ENCODE measurements around the gene KCNH1. TPM values are rescaled to one million over a fixed set of nuclear protein-coding genes. Genes with fewer than 3 reads are reported as not detected.

The KCNH1 gene
- total RNA-seq, 1 donor from 2014 or later = not detected

- ATAC-seq = no peak
- DNase-seq = no peak
- Histone ChIP-seq H3K27ac (no peak overlapping the region), H3K4me3 (no peak overlapping the region), H3K9me3 (no peaks in the 10 kb centered on the region), H3K4me1 (no peaks in the 10 kb centered on the region), H3K36me3 (no peaks in the 10 kb centered on the region), H3K27me3 (ENCODE audit: low read depth) (no peaks in the 10 kb centered on the region)
- intact Hi-C loops (cut with DNase I) = no loop called here
- no peak for TF ChIP-seq CTCF (IDR thresholded peaks at IDR 0.05)
These were observed 213.7 kb downstream of the KCNH1 start for GRCh38 chr1:210920258-210920657.

GRCh38 chr1:210918893-210919292 is 215.1 kb downstream of the KCNH1 start:
- no peak for TF ChIP-seq CTCF (IDR thresholded peaks at IDR 0.05)
- Histone ChIP-seq H3K4me3 (no peak overlapping the region), H3K36me3 (no peaks in the 10 kb centered on the region), H3K27ac (no peak overlapping the region), H3K27me3 (ENCODE audit: low read depth) (no peaks in the 10 kb centered on the region), H3K9me3 (no peaks in the 10 kb centered on the region), H3K4me1 (no peaks in the 10 kb centered on the region)
- DNase-seq (no peak), ATAC-seq (no peak)
- intact Hi-C loops (cut with DNase I) = no loop called here

- Histone ChIP-seq H3K4me1 (no peaks in the 10 kb centered on the region), H3K36me3 (no peaks in the 10 kb centered on the region), H3K27ac (no peak overlapping the region), H3K4me3 (no peak overlapping the region), H3K27me3 (ENCODE audit: low read depth) (no peaks in the 10 kb centered on the region), H3K9me3 (no peaks in the 10 kb centered on the region)
- DNase-seq (no peak), ATAC-seq (no peak)
- TF ChIP-seq CTCF (IDR thresholded peaks at IDR 0.05) = no peak
- intact Hi-C loops (cut with DNase I) = no loop called here
These were observed 216.3 kb downstream of the KCNH1 start for GRCh38 chr1:210917560-210918169.

- no peak for DNase-seq
- TF ChIP-seq CTCF (IDR thresholded peaks at IDR 0.05) = no peak
- intact Hi-C loops (cut with DNase I) = no loop called here
- H3K4me3 ChIP-seq = no peak overlapping the region
- H3K27ac ChIP-seq = no peak overlapping the region
- no peaks in the 10 kb centered on the region for H3K4me1 ChIP-seq
- no peak for ATAC-seq
- H3K36me3 ChIP-seq = no peaks in the 10 kb centered on the region
- H3K27me3 ChIP-seq (ENCODE audit: low read depth) = no peaks in the 10 kb centered on the region
- no peaks in the 10 kb centered on the region for H3K9me3 ChIP-seq
These were observed 217.4 kb downstream of the KCNH1 start for GRCh38 chr1:210916548-210916947.

GRCh38 chr1:210915890-210916507 is 217.9 kb downstream of the KCNH1 start:
- DNase-seq (no peak), ATAC-seq (no peak)
- Histone ChIP-seq H3K27me3 (ENCODE audit: low read depth) (no peaks in the 10 kb centered on the region), H3K27ac (no peak overlapping the region), H3K4me1 (no peaks in the 10 kb centered on the region), H3K36me3 (no peaks in the 10 kb centered on the region), H3K9me3 (no peaks in the 10 kb centered on the region), H3K4me3 (no peak overlapping the region)
- no peak for TF ChIP-seq CTCF (IDR thresholded peaks at IDR 0.05)
- intact Hi-C loops (cut with DNase I) = no loop called here

Measured in lower lobe of right lung (tissue), 2 donors.